HG02840 (cell line): ENCODE data around the gene SCN5A.

Experiments
- ATAC-seq: cut with Tn5 transposase; IDR thresholded peaks from one replicate; pipeline ENCODE4 v1.9.1; 2021; ENCODE audit warnings: mild to moderate bottlenecking, moderate library complexity, moderate number of reproducible peaks; ENCODE audit not compliant: unreplicated experiment, low FRiP score

Gene SCN5A

DNA sequence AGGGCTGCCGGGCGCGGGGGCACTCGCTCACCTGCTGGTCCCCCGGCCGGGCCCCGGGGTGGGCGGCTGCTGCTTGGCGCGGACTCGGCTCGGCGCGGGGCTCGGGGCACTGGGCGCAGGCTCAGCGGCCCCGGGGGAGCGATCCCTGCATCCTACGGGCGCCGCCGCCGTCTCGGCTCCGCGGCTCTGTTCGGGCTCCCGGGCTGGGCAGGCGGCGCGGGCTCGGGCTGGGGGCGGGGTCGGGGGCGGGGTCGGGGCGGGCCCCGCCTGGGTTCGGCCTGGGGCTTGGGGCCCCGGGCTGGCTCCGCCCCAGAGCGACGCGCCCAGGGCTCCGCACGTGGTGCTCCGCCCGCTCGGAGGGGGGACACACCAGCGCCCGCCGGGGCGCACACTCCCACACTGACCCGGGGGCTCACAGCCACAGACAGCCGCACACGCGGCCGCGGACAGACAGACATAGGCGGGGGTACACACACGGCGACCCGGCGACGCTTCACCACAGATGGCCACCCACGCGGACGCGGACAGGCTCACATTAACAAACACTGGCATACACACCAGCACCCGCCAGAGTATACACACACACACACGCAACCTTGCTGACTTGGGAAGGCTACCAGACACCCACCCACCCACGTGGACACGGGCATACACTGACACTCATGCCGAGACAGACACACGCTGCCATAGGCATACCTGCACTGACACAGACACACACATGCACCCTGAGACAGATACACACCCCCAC, at the start of gene SCN5A:
Gene SCN5A (minus strand): TSS at position 188 of the 748 bp plus-strand sequence. CDS start 16,380 bp downstream, outside the sequence.
- no peak for ATAC-seq

DNA sequence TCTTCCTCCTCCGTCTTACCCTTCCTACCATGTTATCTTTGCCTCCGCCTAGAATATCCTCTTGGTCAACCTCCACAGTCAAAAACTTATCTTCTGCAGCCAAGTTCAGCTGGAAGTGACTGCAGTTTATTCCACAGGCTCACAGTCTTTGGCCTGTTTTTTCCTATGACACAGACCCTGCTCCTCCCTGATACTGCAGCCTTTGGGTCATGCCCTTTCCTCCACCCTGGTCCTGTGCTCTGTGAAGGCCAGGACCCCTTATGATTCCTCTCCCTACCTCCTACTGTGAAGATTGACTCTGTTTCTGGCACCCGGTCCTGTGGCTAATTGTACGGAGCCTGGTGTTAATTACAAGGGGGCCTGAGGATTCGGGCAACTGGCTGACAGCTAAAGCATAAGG, 49.3 kb upstream of the SCN5A start:
- ATAC-seq, result no peak

GRCh38 chr3:38698061-38698460, 48.6 kb upstream of the SCN5A start:
- ATAC-seq, result no peak

GRCh38 chr3:38696034-38696433, 46.5 kb upstream of the SCN5A start:
- no peak for ATAC-seq

- no peak for ATAC-seq
These were observed 40.7 kb upstream of the SCN5A start for GRCh38 chr3:38690185-38690584.

DNA sequence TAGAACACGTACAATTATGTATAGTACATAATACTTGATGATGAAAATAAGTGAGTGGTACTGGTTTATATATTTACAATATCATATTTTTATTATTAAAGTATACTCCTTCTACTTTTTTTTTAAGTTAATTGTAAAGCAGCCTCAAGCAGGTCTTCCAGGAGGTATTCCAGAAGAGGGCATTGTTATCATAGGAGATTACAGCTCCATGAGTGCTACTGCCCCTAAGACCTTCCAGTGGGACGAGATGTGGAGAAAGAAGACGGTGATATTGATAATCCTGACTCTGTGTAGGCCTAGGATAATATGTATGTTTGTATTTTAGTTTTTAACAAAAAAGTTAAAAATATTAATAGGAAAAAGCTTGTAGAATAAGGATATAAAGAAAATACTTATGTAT, 40.3 kb upstream of the SCN5A start:
- ATAC-seq, result no peak

- no peak for ATAC-seq
These were observed 39.9 kb upstream of the SCN5A start for GRCh38 chr3:38689346-38689745.

GRCh38 chr3:38687321-38687720, 37.8 kb upstream of the SCN5A start:
- ATAC-seq, result no peak

DNA sequence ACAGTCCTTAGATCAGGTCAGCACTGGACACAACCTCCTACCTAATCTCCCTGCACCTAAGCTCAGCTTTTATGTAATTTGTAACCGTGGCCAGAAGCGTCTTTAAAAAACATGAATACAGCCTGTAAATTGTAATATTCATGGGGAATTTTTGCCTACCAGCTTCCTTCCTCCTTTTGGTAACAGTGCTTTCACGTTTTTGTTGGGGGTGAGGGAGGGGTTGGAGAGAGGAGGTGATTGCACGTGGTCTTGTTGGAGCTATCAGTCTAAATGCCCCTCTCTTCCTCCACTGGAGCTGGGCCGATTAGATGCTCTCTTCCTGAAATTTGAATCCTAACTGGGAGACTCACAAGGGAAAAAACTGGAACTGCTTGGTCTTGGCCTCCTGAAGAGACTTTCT, 35.1 kb upstream of the SCN5A start:
- no peak for ATAC-seq

GRCh38 chr3:38669668-38670067, 20.2 kb upstream of the SCN5A start:
- ATAC-seq, result no peak

DNA sequence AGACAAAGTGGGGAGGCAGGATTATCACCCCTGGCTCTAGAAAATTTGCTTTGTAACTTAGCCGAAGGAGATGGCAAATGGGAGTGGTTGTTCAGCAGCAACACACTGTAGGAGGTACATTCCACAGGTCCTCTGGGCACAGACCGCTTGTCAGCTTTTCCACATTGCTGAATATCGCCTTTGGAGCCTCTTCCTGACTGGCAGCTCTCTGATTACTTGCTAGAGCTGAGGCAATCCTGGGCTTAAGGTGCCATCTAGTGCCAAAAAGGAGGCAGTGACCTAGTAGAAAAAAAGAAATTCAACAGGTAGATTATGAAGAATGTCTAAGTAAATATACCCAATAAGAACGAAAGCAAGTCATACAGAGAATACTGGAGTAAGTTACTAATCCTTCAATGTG, 13.1 kb upstream of the SCN5A start:
- ATAC-seq, result no peak

DNA sequence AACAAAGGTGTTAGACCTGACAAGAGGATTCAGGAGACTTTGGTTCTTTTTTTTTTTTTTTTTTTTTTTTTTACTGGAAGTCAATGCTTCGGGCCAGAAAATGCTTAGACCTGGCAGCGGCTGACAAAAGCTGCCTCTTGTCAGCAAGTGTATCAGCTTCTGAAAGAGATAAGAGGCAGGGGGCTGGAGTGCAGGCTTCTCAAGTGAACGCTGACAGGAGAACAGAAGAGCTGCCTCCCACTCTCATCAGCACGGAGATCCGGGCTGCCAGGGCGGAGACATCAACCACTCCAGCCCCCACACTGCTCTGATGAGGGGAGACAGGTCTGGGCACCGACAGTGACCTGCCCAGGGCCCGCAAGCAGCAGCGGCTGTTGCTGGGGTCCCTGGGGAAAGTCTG, 9.4 kb upstream of the SCN5A start:
- no peak for ATAC-seq

DNA sequence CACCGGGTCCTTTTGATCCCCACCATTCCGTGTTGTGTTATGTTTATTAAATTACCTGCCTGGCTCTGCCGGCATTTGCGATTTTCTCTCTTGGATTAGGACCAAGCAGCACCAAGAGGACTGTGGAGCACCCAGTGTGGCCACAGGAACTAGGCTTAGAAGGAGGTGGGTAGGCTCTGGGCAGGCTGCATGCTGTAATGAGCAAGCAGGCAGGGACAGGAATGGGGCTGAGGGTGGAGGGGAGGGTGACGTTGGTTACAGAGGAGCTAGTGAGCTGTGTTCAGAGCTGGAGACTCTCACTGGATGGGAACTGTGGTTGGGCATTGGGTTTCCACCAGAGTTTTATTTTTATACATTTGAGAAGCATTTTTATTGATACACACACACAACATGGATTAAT, 7.9 kb upstream of the SCN5A start:
- no peak for ATAC-seq

DNA sequence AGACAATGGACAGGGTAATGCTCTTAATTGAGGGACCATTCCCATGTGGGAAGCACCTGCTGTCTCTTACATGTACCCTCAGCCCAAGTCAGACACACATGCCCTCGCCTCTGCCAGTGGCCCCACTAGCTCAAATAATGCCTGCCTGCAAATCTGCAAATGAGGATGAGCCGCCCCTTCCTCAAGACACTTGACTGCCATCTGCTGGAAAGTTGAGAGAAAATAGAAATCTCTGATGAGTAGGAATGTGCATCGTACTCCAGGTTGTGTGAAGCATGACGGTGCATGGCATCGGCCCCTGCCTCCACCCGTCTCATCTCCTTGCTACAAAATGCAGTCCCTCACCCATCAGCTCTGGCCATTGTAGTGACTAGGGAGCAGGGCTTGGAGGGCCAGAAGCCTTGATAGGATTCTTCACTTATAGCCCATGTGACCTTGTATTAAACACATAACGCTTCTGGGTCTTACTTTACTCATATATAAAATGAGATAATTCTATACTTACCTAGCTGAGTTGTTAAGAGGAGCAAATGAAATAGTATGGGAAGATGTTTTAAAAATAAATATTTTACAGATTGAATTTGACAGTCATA, 6.3 kb upstream of the SCN5A start:
- no peak for ATAC-seq

DNA sequence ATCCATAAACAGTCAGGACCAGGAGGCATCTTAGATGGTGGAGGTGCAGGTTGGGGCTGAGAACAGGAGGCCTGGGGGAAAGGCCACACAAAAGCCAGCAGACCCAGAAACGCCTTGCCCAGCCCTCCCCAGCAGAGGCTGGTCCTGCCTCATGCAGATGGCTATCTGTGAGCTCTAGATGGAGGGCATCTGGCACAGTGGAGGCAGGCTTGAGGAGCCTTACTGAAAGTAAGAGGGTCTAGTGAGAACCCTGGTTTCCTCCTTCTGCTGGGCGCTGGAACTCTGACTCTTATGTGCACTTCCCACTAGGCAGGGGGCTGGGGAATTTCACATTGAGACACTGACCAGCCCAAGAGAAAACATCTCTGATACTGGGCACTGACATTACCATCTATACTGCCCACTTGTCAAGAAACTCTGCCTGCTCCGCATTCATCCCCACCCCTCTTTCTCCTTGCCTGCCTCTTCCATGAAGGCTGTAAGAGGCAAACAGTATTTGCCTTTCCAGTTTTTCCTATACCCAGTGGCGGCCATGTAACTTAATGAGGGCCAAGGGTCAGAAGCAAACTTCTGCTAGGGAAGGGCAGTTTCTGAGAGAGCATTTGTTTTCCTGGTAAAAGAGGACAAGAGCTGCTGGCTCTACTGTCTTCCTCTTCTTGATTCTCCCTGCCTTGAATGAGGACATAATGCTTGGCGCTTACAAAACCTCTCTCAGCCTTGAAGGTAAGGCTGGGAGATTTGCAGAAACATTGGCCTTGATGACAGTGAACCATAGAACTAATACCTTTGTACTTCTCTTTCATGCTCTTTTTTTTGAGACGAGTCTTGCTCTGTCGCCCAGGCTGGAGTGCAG, 4.4 kb upstream of the SCN5A start:
- ATAC-seq, result no peak

DNA sequence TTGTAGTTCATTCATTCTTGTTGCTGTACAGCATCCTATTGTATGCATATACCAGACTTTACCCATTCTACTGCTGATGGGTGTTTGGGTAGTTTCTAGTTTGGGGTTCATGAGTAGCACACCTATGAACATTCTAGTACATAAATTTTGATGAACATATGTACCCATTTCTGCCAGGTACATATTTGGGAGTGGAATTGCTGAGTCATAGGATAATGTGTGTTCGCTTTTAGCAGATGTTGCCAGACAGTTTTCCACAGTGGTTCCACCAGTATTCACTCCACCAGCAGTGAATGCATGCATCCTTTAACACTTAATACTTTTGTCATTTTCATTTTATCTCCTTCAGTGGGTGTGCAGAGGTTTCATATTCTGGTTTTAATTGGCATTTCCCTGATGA, 3.4 kb upstream of the SCN5A start:
- no peak for ATAC-seq

DNA sequence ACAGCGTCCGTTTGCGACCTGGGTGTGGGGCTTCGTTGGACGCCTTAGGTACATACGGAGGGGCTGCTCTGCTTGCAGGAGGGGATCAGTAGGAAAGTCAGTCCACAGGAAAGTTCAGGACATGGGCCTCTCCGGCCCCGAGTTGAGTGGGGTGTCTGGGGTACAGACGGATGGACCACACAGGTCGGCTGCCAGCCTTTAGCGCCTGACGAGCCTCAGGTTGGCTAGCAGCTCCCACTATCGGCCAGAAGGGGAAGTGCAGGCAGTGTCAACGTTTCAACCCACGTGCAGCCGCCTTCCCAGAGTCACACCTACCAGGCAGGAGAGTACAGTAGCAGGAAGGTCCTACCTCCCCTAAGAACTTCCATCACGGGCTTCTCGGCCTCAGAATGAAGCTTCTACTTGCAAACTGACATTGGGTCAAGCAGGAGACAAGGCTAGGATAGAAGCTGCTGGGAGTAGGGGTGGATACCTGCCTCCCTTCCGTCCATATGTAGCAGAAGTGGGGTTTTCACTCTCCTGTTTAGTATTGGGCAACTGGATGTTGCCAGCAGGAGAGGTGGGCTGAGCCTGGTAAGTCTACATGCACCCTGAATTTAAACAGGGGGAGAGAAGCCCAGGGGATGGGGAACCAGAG, 1.8 kb upstream of the SCN5A start:
- no peak for ATAC-seq

DNA sequence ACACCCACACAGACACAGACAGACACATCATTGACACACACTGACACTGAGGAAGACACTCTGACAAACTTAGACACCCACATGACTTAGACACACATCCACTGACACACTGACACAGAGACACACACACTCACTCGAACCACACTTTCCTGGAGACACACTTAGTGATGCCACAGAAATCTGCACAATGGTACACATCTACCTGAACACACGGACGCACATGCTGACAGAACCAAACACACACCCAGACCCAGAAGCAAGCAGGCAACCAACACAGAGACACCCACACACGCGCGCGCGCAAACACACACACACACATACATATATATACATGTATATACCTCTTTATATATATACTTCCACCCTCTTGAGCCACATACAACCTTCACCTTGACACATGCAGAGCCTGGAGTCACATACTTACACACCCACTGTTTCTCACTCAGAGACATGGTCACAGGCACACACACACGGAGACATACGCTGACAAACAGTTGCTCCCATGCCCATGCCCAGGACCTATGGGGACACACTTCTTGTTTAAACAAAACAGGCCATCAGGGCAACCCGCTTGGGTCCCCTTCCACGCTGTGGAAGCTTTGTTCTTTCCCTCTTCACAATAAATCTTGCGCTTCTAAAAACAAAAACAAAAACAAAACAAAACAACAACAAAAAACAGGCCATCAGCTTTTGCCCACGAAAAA, 913 bp upstream of the SCN5A start:
- ATAC-seq, result no peak

- ATAC-seq, result no peak
These were observed 608 bp downstream of the SCN5A start for GRCh38 chr3:38648659-38649499.
